C4-2B (cell line): ENCODE data around the gene CACNA1B.

Experiments used
- H3K27ac ChIP-seq: fragments of 450-650 bp; 2 replicates; pipeline ENCODE4 v1.5.1; 2017
- ZFX ChIP-seq: fragments of 450-650 bp; IDR thresholded peaks from 2 replicates; pipeline ENCODE4 v1.6.1; 2017
- TF ChIP-seq, protein P1 (sequence below): fragments of 450-650 bp; conservative IDR thresholded peaks from 2 replicates; pipeline ENCODE4 v1.5.1; 2017; ENCODE audit warnings: mild to moderate bottlenecking

CACNA1B gene

DNA sequence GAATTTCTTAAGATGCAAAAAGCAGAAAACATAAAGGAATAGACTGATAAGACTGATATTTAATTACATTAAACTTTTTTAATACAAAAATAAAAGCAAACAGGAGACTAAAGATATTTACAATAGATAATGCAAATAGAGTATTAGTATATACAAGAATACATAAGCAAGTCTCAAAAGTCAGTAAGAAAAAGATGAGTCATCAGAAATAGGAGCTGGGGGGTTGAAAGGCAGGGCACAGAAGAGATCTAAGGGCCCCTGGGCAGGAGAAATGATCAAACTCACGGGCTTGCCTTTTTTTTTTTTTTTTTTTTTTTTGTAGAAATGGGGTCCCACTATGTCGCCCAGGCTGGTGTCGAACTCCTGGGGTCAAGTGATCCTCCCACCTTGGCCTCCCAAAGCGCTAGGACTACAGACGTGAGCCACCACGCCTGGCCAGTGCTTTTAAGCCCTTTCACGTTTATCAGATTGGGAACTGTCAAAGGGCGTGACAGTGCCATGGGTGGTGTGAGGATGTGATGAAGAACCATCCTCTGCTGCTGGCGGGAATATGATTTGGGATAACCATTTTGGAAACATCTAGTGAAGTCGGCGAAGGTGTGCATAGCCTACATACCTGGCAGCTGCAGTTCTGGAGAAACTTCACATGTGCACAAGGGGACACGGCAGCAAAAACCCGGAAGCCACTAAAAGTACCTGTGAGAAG, 126.1 kb downstream of the CACNA1B start:
- H3K27ac ChIP-seq, result no peak overlapping the region
- TF ChIP-seq ZFX, result no peak
- TF ChIP-seq, protein P1, sequence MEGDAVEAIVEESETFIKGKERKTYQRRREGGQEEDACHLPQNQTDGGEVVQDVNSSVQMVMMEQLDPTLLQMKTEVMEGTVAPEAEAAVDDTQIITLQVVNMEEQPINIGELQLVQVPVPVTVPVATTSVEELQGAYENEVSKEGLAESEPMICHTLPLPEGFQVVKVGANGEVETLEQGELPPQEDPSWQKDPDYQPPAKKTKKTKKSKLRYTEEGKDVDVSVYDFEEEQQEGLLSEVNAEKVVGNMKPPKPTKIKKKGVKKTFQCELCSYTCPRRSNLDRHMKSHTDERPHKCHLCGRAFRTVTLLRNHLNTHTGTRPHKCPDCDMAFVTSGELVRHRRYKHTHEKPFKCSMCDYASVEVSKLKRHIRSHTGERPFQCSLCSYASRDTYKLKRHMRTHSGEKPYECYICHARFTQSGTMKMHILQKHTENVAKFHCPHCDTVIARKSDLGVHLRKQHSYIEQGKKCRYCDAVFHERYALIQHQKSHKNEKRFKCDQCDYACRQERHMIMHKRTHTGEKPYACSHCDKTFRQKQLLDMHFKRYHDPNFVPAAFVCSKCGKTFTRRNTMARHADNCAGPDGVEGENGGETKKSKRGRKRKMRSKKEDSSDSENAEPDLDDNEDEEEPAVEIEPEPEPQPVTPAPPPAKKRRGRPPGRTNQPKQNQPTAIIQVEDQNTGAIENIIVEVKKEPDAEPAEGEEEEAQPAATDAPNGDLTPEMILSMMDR, result no peak

DNA sequence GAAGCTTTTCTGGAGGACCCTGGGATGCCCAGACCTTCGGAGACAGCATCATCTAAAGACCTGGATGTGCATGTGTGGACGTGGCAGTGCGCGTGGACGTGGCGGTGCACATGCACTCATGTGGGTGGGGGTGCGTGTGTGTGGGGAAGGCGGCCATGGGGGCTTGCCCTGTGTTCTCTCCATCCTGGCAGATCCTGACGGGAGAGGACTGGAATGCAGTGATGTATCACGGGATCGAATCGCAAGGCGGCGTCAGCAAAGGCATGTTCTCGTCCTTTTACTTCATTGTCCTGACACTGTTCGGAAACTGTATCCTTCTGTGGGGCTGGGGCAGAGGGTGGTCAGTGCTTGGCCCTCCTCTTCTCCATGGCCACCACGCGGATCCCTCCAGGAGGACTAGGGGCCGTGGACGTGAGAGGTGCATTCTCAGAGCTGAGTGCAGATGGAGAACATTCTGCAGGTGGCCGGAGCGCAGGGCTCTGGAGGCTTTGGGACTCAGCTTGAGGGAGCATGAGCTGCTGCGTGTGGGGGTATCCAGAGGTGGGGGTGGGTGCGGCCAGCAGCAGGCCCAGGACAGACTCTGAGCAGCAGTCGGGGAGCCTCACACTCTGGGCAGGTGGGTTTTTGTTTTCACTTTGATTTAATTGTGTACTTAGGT, 129.1 kb downstream of the CACNA1B start:
- no peak overlapping the region for H3K27ac ChIP-seq
- TF ChIP-seq ZFX, result no peak
- TF ChIP-seq, protein P1, result no peak

DNA sequence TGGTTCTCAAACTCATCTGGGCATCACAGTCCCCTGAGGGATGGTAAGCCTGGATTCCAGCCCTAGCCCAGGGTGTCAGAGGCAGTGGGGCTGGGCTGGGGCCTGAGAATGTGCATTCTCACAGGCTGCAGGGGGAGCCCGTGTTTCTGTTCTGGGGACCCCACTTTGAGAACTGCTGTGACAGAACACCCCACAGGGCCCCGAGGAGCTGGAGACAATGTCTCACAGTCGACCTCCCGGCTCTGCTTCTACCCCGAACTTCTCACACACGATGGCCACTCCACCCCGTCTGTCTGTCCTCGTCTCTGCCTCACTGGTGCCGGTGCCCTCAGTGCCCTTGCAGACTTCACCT, 130.0 kb downstream of the CACNA1B start:
- no peak for TF ChIP-seq ZFX
- TF ChIP-seq, protein P1, result no peak
- H3K27ac ChIP-seq, result no peak overlapping the region

- TF ChIP-seq, protein P1, result no peak
- TF ChIP-seq ZFX, result no peak
- no peak overlapping the region for H3K27ac ChIP-seq
These were observed 130.6 kb downstream of the CACNA1B start for GRCh38 chr9:138007918-138008841.

DNA sequence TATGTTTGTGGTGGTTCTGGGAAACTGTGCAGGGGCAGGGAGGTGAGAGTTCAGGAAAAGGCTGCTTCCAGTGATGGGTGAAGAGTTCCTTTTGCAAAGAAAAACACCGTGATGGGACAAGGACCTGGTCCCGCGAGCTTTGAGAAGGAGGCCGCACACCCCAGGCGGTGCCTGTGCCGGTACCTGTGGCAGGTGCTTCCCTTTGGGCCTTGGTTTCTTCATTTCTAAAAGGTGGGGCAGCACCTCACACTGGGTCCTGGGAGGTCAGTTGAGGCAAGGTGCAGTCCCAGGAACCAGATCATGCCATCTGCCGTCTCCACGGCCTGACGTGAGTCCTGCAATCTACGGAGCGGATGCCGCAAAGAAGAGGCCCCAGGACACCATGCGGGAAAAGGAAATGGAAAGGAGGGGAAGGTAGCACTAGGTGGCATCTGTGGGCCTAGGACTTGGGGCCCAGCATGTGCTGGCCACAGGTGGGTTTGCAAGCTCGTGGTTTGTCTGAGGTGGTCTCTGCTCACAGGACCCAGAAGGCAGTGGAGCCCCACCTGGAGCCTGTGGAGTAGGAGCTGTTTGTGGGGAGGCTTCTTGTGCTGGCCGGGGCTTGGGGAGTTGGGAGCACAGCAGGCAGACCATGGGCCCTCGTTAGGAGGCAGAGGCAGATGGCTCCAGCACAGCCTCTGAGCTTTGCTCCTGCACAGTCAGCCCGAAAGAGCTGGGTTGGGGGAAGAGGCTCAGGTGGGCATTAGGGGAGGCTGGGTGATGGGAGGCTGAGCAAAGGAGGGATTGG, 131.6 kb downstream of the CACNA1B start:
- TF ChIP-seq, protein P1, result no peak
- no peak for TF ChIP-seq ZFX
- H3K27ac ChIP-seq, result no peak overlapping the region

GRCh38 chr9:138009803-138010690, 132.5 kb downstream of the CACNA1B start:
- no peak for TF ChIP-seq ZFX
- H3K27ac ChIP-seq, result no peak overlapping the region
